ENCODE data around the gene ITM2C.

DNA sequence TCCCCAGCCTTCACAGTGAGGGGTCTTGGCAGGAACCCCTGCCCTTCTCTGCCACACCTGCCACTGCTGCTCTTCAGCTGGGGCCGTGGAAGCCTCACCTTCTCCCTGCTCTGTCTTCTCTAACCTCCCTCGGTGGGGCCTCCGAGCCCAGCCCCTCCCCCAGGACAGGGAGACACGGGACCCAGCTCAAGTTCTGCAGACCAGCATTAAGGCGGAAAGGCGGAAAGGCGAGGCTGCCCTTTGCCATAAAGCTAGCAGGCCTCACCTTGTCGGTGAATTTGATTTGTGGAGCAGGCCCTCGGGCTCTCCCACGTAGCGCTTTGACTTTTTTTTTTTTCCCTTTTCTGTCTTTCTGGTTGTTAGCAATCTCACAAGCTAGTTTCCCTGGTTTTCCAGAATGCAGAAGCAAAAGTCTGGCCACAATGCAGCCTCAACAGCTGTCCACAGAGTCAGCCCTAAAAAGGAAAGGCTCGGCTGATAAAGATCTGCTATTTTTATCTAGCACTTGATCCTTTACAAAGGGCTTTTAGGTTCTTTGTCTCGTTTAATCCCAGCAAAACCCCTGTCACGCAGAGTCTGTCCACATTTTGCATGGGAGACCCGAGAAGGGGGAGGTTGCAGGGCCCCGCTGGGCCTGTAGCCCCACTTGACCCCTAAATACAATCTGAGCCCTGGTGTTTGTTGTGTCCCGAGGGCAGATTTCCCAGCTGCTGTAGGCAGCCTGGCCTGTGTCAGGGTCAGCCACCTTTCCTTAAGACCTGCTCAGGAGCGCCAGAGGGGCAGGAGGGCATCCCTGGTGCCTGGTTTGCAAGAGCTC is 6.0 kb downstream of the ITM2C start:
- TF ChIP-seq CTCF (IDR thresholded peaks at IDR 0.05; ENCODE audit: control extremely low read depth in 1 of 3, insufficient read depth in 1 of 3, low read depth in 1 of 3, low read length in 3 of 3) (no peak), CEBPB (IDR thresholded peaks at IDR 0.05; ENCODE audit: low read depth, low read length) (no peak), KDM5A (IDR thresholded peaks at IDR 0.05; ENCODE audit: low read length) (no peak), ZNF274 (IDR thresholded peaks at IDR 0.05; ENCODE audit: borderline replicate concordance, extremely low read depth, low read length) (no peak), SP1 (IDR thresholded peaks at IDR 0.05; ENCODE audit: low read depth, low read length) (no peak), TBP (IDR thresholded peaks at IDR 0.05; ENCODE audit: low read depth, low read length) (no peak), BCL11A (IDR thresholded peaks at IDR 0.05; ENCODE audit: low read depth in 2 of 2, low read length in 2 of 2) (no peak)
- TF ChIP-seq, protein P1, sequence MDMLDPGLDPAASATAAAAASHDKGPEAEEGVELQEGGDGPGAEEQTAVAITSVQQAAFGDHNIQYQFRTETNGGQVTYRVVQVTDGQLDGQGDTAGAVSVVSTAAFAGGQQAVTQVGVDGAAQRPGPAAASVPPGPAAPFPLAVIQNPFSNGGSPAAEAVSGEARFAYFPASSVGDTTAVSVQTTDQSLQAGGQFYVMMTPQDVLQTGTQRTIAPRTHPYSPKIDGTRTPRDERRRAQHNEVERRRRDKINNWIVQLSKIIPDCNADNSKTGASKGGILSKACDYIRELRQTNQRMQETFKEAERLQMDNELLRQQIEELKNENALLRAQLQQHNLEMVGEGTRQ (IDR thresholded peaks at IDR 0.05; ENCODE audit: low read length) = no peak
